ENCODE data around the gene SCYGR5.

GRCh38 chr2:227629435-227629834 is 37.2 kb upstream of the SCYGR5 start:
- no peak for TF ChIP-seq CTCF (IDR thresholded peaks at IDR 0.05 in 8 of 11, conservative IDR thresholded peaks at IDR 0.05 in 3 of 11)
- no peak for TF ChIP-seq POLR2A (IDR thresholded peaks at IDR 0.05)
